ENCODE measurements around the gene MAP3K10. TPM values are rescaled to one million over a fixed set of nuclear protein-coding genes. Genes with fewer than 3 reads are reported as not detected.
"Not testable (repeated sequence)": the region's sequence is repeated elsewhere in the genome, so short reads cannot be mapped to it uniquely, and the experiment has no call there.

MAP3K10 gene
- total and polyA plus RNA-seq, 2 of the 13 experiments (the other 11 are each of a cell fraction or from before 2014, with no cell fraction given) = 3.4 to 5.0 TPM

DNA sequence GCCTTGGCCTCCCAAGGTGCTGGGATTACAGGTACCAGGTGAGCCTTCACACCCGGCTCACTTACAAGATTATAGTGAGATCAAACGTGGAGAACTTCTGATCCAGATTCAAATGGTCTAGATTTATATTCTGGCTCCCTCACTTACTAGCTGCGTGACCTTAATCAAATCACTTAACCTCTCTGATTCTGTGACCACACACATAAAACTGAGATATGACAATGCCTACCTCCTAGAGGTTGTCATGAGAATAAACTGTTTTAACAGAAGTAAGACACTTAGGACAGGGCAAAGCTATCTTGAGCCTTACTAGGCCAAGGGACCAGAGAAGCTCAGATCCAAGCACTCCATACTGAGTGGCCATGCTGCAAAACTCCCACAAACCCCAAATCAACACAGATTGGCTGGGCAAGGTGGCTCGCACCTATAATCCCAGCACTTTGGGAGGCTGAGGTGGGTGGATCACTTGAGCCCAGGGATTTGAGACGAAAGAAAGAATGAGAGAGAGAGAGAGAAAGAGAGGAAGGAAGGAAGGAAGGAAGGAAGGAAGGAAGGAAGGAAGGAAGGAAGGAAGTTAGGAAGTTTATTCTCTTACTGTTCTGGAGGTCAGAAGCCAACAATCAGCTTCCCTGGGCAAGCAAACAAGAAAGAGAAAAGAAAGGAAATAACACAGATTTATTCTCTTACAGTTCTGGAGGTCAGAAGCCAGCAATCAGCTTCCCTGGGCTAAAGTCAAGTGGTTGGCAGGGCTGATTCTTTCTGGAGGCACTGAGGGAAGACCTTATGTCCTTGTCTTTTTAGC is 46.1 kb upstream of the MAP3K10 start:
- Histone ChIP-seq H3K9me3 (ENCODE audit: low read length) (no peaks in the 10 kb centered on the region), H3K4me3 (replicated peaks in 1 of 3; ENCODE audit: insufficient read depth in 1 of 3, low read depth in 2 of 3, low read length in 3 of 3) (no peak overlapping the region), H4K20me1 (ENCODE audit: insufficient read depth, low read length) (no peaks in the 10 kb centered on the region), H3K9ac (ENCODE audit: insufficient read depth, low read depth, low read length) (no peak overlapping the region), H3K36me3 (replicated peaks in 1 of 2; ENCODE audit: control insufficient read depth in 1 of 2, insufficient read depth in 2 of 2, low read length in 2 of 2) (no peaks in the 10 kb centered on the region), H3K4me2 (ENCODE audit: low read depth, low read length) (no peak overlapping the region), H2AFZ (ENCODE audit: low read length) (no peak overlapping the region), H3K27me3 (ENCODE audit: control insufficient read depth in 1 of 2, insufficient read depth in 2 of 2, low read length in 2 of 2) (no peaks in the 10 kb centered on the region; a peak in 1 of 5 replicates), H3K27ac (ENCODE audit: extremely low read length, insufficient read depth, low read length) (no peak overlapping the region), H3K4me1 (ENCODE audit: insufficient read depth, low read length) (no peaks in the 10 kb centered on the region), H3K79me2 (ENCODE audit: insufficient read depth, low read length) (no peaks in the 10 kb centered on the region)
- CTCF ChIA-PET (ENCODE audit: low intra/inter-chr PET ratio, low total read pairs) = no interaction called here
- FAIRE-seq = no peak
- TF ChIP-seq AGO2 (optimal IDR thresholded peaks at IDR 0.05; ENCODE audit: low read depth, low read length) (no peak), ZNF768 (CRISPR knock-in tag; IDR thresholded peaks at IDR 0.05) (peak; percentile 40; the same call in 1 of the 2 replicates)
- in situ Hi-C loops (cut with HindIII; ENCODE audit: extremely low pct_ligation_motif_present, low pct_unique_long_range_greater_than_20kb) (no loop called here), intact Hi-C loops (cut with micrococcal nuclease; ENCODE audit: unreplicated experiment) (no loop called here)
- BruUV-seq (replicated peaks) = no TSS peak
- no peak for DNase-seq (ENCODE audit: low spot score)
- POLR2A ChIA-PET = no interaction called here
- no peak for ATAC-seq
- WGBS (ENCODE audit: low lambda C conversion rate) = 33% methylated on average over 5 of the region's 5 CpGs

GRCh38 chr19:40145749-40146029 is 45.5 kb upstream of the MAP3K10 start:
- not testable (repeated sequence) for H3K36me3 ChIP-seq (replicated peaks in 1 of 2; ENCODE audit: control insufficient read depth in 1 of 2, insufficient read depth in 2 of 2, low read length in 2 of 2); BruUV-seq (replicated peaks)

More at GRCh38 chr19:40145749-40146029, 45.5 kb upstream of the MAP3K10 start:
- CTCF ChIA-PET (ENCODE audit: low intra/inter-chr PET ratio, low total read pairs); FAIRE-seq; H3K9me3 ChIP-seq (ENCODE audit: low read length); H3K4me2 ChIP-seq (ENCODE audit: low read depth, low read length); intact Hi-C loops (cut with micrococcal nuclease; ENCODE audit: unreplicated experiment); H3K27me3 ChIP-seq (ENCODE audit: control insufficient read depth in 1 of 2, insufficient read depth in 2 of 2, low read length in 2 of 2); POLR2A ChIA-PET; H3K79me2 ChIP-seq (ENCODE audit: insufficient read depth, low read length); H4K20me1 ChIP-seq (ENCODE audit: insufficient read depth, low read length); H3K9ac ChIP-seq (ENCODE audit: insufficient read depth, low read depth, low read length); DNase-seq (ENCODE audit: low spot score); H3K4me1 ChIP-seq (ENCODE audit: insufficient read depth, low read length); H3K4me3 ChIP-seq (replicated peaks in 1 of 3; ENCODE audit: insufficient read depth in 1 of 3, low read depth in 2 of 3, low read length in 3 of 3); ATAC-seq; H3K27ac ChIP-seq (ENCODE audit: extremely low read length, insufficient read depth, low read length); in situ Hi-C loops (cut with HindIII; ENCODE audit: extremely low pct_ligation_motif_present, low pct_unique_long_range_greater_than_20kb); H2AFZ ChIP-seq (ENCODE audit: low read length): not testable (repeated sequence)
- 17% methylated on average over 2 of the region's 6 CpGs for WGBS (ENCODE audit: low lambda C conversion rate)

Measured in HepG2 (cell line).